KMS-11 (cell line): ENCODE measurements around the gene CCZ1.
"Not testable (repeated sequence)": the region's sequence is repeated elsewhere in the genome, so short reads cannot be mapped to it uniquely, and the experiment has no call there.

Experiments
- H2AFZ ChIP-seq: fragments of 200-600 bp; sonication (generic); 2 replicates; pipeline ENCODE4 v1.6.1; 2016; ENCODE audit warnings: antibody characterized with exemption, mixed run types, low read depth
- H3K27ac ChIP-seq: fragments of 200-600 bp; sonication (generic); 2 replicates; pipeline ENCODE4 v1.6.1; 2016; ENCODE audit warnings: mild to moderate bottlenecking, mixed run types
- H3K27me3 ChIP-seq: fragments of 200-600 bp; sonication (generic); 2 replicates; pipeline ENCODE4 v1.6.1; 2017; ENCODE audit warnings: mild to moderate bottlenecking, low read depth, mixed run types, moderate library complexity; ENCODE audit not compliant: insufficient read depth
- H3K36me3 ChIP-seq: fragments of 200-600 bp; sonication (generic); 2 replicates; pipeline ENCODE4 v1.6.1; 2017; ENCODE audit warnings: mild to moderate bottlenecking, mixed run types; ENCODE audit not compliant: insufficient read depth
- H3K4me1 ChIP-seq: fragments of 200-600 bp; sonication (generic); 2 replicates; pipeline ENCODE4 v1.6.1; 2016; ENCODE audit warnings: mild to moderate bottlenecking, low read depth, mixed run types; ENCODE audit not compliant: poor library complexity, severe bottlenecking
- H3K4me2 ChIP-seq: fragments of 200-600 bp; sonication (generic); 2 replicates; pipeline ENCODE4 v1.7.0; 2016; ENCODE audit warnings: mild to moderate bottlenecking, mixed run types
- H3K4me3 ChIP-seq: fragments of 200-600 bp; sonication (generic); IDR thresholded peaks from 2 replicates; pipeline ENCODE4 v1.6.1; 2017; ENCODE audit warnings: low read depth, low read length, mixed read lengths; ENCODE audit not compliant: insufficient read depth
- H3K79me2 ChIP-seq: fragments of 200-600 bp; sonication (generic); 2 replicates; pipeline ENCODE4 v1.6.1; 2016; ENCODE audit warnings: low read depth, mixed run types; ENCODE audit not compliant: insufficient read depth
- H3K9ac ChIP-seq: fragments of 200-600 bp; sonication (generic); 2 replicates; pipeline ENCODE4 v1.6.1; 2016; ENCODE audit warnings: mild to moderate bottlenecking, mixed run types
- H4K20me1 ChIP-seq: fragments of 200-600 bp; sonication (generic); 2 replicates; pipeline ENCODE4 v1.6.1; 2016; ENCODE audit warnings: mild to moderate bottlenecking, mixed run types; ENCODE audit not compliant: insufficient read depth
- CTCF ChIP-seq: fragments of 200-600 bp; sonication (generic); conservative IDR thresholded peaks from 2 replicates; pipeline ENCODE4 v1.6.1; 2017; ENCODE audit warnings: low read depth, mild to moderate bottlenecking, antibody characterized with exemption, low read length, moderate library complexity, mixed read lengths

CCZ1 gene

GRCh38 chr7:5867060-5867459, 31.5 kb upstream of the CCZ1 start:
- no peak for TF ChIP-seq CTCF
- Histone ChIP-seq H3K4me3 (no peak overlapping the region), H3K9ac (no peak overlapping the region), H3K27me3 (no peaks in the 10 kb centered on the region), H2AFZ (no peak overlapping the region), H4K20me1 (no peaks in the 10 kb centered on the region), H3K36me3 (no peaks in the 10 kb centered on the region), H3K4me2 (no peak overlapping the region), H3K79me2 (no peaks in the 10 kb centered on the region), H3K27ac (no peak overlapping the region), H3K4me1 (no peaks in the 10 kb centered on the region)

GRCh38 chr7:5868928-5869341, 29.6 kb upstream of the CCZ1 start:
- H3K27ac ChIP-seq, H3K4me3 ChIP-seq, H3K79me2 ChIP-seq, H3K36me3 ChIP-seq, H4K20me1 ChIP-seq, H3K27me3 ChIP-seq, H2AFZ ChIP-seq, H3K4me2 ChIP-seq, H3K9ac ChIP-seq, H3K4me1 ChIP-seq: not testable (repeated sequence)

- H3K4me3 ChIP-seq, result no peak overlapping the region
- H3K4me1 ChIP-seq, result no peaks in the 10 kb centered on the region
- no peak overlapping the region for H3K27ac ChIP-seq
- no peaks in the 10 kb centered on the region for H3K36me3 ChIP-seq
- no peaks in the 10 kb centered on the region for H3K79me2 ChIP-seq
- H3K27me3 ChIP-seq, result no peaks in the 10 kb centered on the region
- no peak overlapping the region for H2AFZ ChIP-seq
- no peak for TF ChIP-seq CTCF
- no peak overlapping the region for H3K9ac ChIP-seq
- no peaks in the 10 kb centered on the region for H4K20me1 ChIP-seq
- H3K4me2 ChIP-seq, result no peak overlapping the region
These were observed 28.8 kb upstream of the CCZ1 start for GRCh38 chr7:5869691-5870090.

DNA sequence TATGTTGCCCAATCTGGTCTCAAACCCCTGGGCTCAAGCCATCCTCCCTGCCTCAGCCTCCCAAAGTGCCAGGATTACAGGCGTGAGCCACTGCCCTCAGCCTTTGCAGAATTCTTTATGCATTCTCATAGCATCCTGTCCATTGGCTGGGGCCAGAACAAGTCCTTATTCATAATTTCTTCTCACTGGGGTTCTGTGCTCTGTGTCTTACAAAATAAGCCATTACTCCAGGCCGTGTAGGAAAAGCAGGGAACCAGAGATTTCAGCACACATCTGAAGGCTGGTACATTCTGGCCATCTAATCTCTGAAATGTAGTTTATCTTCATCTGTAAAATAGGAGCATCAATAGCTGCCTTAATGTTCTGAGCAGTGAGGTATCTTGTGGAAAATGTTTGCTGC, 28.2 kb upstream of the CCZ1 start:
- no peaks in the 10 kb centered on the region for H3K27me3 ChIP-seq
- no peak overlapping the region for H3K27ac ChIP-seq
- H3K9ac ChIP-seq, result no peak overlapping the region
- no peaks in the 10 kb centered on the region for H3K4me1 ChIP-seq
- no peaks in the 10 kb centered on the region for H3K36me3 ChIP-seq
- no peaks in the 10 kb centered on the region for H3K79me2 ChIP-seq
- no peak overlapping the region for H2AFZ ChIP-seq
- H3K4me2 ChIP-seq, result no peak overlapping the region
- no peak for TF ChIP-seq CTCF
- H4K20me1 ChIP-seq, result no peaks in the 10 kb centered on the region
- H3K4me3 ChIP-seq, result no peak overlapping the region

DNA sequence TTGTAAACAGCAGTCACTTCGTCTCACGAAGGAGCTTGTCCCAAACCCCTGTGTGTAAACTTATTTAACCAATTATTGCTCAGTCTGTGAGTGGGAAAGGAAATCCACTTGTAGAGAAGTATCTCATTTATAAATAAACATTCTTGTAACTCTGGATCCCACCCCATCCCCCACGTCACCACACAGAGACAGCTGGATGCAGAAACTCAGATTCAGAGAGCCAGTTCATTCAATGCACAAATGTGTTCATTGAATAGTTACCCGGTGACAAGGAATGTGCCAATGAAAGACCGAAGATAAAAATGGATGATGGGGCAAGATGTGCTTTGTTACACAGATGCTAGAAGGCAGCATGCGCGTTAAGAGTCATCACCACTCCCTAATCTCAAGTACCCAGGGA, 26.2 kb upstream of the CCZ1 start:
- H3K4me3 ChIP-seq, result no peak overlapping the region
- TF ChIP-seq CTCF, result no peak
- no peak overlapping the region for H3K4me2 ChIP-seq
- H3K36me3 ChIP-seq, result no peaks in the 10 kb centered on the region
- no peaks in the 10 kb centered on the region for H3K79me2 ChIP-seq
- H3K27ac ChIP-seq, result no peak overlapping the region
- H3K4me1 ChIP-seq, result no peaks in the 10 kb centered on the region
- H4K20me1 ChIP-seq, result no peaks in the 10 kb centered on the region
- H3K27me3 ChIP-seq, result no peaks in the 10 kb centered on the region
- no peak overlapping the region for H3K9ac ChIP-seq
- H2AFZ ChIP-seq, result no peak overlapping the region

GRCh38 chr7:5879591-5879990, 18.9 kb upstream of the CCZ1 start:
- not testable (repeated sequence) for H3K27ac ChIP-seq, H4K20me1 ChIP-seq, H3K9ac ChIP-seq, H3K4me1 ChIP-seq, H3K27me3 ChIP-seq, H3K79me2 ChIP-seq, H3K36me3 ChIP-seq, H2AFZ ChIP-seq, H3K4me2 ChIP-seq, H3K4me3 ChIP-seq

GRCh38 chr7:5880106-5880505, 18.4 kb upstream of the CCZ1 start:
- H4K20me1 ChIP-seq, result not testable (repeated sequence)

More at GRCh38 chr7:5880106-5880505, 18.4 kb upstream of the CCZ1 start:
- H3K27ac ChIP-seq, H3K36me3 ChIP-seq, H3K4me2 ChIP-seq, H3K27me3 ChIP-seq, H3K79me2 ChIP-seq, H3K4me1 ChIP-seq, H2AFZ ChIP-seq, H3K4me3 ChIP-seq, H3K9ac ChIP-seq: not testable (repeated sequence)
